ENCODE data around the gene MCTP2. TPM values are rescaled to one million over a fixed set of nuclear protein-coding genes. Genes with fewer than 3 reads are reported as not detected.

MCTP2 gene
- total RNA-seq, 1 experiment from 2014 or later = 0.19 TPM

GRCh38 chr15:94231723-94232468 is 535 bp downstream of the MCTP2 start:
- intact Hi-C loops (cut with micrococcal nuclease; ENCODE audit: unreplicated experiment) = no loop called here
- DNase-seq (ENCODE audit: low spot score) = no peak
- Histone ChIP-seq H3K4me1 (ENCODE audit: insufficient read depth, low read length, poor library complexity, severe bottlenecking) (no peaks in the 10 kb centered on the region), H3K9me3 (ENCODE audit: low read depth, low read length, poor library complexity, severe bottlenecking) (no peaks in the 10 kb centered on the region), H3K27me3 (replicated peaks; ENCODE audit: insufficient read depth, low read depth, low read length, poor library complexity) (peaks cover 21% of the 10 kb centered on the region), H3K27ac (ENCODE audit: low read depth, low read length, poor library complexity, severe bottlenecking) (no peak overlapping the region), H3K36me3 (ENCODE audit: insufficient read depth, low read length, poor library complexity, severe bottlenecking) (no peaks in the 10 kb centered on the region), H3K4me3 (ENCODE audit: low read depth, low read length, poor library complexity, severe bottlenecking) (peak overlapping the region; percentile 45)
- no peak for TF ChIP-seq EZH2 (IDR thresholded peaks at IDR 0.05; ENCODE audit: borderline replicate concordance, low read depth, low read length, poor library complexity, severe bottlenecking)
- TF ChIP-seq, protein P1, sequence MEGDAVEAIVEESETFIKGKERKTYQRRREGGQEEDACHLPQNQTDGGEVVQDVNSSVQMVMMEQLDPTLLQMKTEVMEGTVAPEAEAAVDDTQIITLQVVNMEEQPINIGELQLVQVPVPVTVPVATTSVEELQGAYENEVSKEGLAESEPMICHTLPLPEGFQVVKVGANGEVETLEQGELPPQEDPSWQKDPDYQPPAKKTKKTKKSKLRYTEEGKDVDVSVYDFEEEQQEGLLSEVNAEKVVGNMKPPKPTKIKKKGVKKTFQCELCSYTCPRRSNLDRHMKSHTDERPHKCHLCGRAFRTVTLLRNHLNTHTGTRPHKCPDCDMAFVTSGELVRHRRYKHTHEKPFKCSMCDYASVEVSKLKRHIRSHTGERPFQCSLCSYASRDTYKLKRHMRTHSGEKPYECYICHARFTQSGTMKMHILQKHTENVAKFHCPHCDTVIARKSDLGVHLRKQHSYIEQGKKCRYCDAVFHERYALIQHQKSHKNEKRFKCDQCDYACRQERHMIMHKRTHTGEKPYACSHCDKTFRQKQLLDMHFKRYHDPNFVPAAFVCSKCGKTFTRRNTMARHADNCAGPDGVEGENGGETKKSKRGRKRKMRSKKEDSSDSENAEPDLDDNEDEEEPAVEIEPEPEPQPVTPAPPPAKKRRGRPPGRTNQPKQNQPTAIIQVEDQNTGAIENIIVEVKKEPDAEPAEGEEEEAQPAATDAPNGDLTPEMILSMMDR (conservative IDR thresholded peaks at IDR 0.05; ENCODE audit: low read depth, low read length) = no peak
- BruUV-seq (replicated peaks) = no TSS peak
- ChIA-PET CTCF (interaction anchor here (0.5 kb wide), 1 partner anchor 99 kb away, joined by 15 read pairs; no protein-coding TSS in a partner anchor), POLR2A (ENCODE audit: low non-redundant PET) (no interaction called here)

- POLR2A ChIA-PET (ENCODE audit: low non-redundant PET) = no interaction called here
- no peak overlapping the region for H3K27ac ChIP-seq (ENCODE audit: low read depth, low read length, poor library complexity, severe bottlenecking)
- intact Hi-C loops (cut with micrococcal nuclease; ENCODE audit: unreplicated experiment) = no loop called here
- H3K4me3 ChIP-seq (ENCODE audit: low read depth, low read length, poor library complexity, severe bottlenecking) = no peak overlapping the region
- TF ChIP-seq EZH2 (IDR thresholded peaks at IDR 0.05; ENCODE audit: borderline replicate concordance, low read depth, low read length, poor library complexity, severe bottlenecking) = no peak
- TF ChIP-seq, protein P1 (conservative IDR thresholded peaks at IDR 0.05; ENCODE audit: low read depth, low read length) = no peak
- CTCF ChIA-PET = no interaction called here
- no TSS peak for BruUV-seq (replicated peaks)
- DNase-seq (ENCODE audit: low spot score) = no peak
- H3K4me1 ChIP-seq (ENCODE audit: insufficient read depth, low read length, poor library complexity, severe bottlenecking) = no peaks in the 10 kb centered on the region
- H3K9me3 ChIP-seq (ENCODE audit: low read depth, low read length, poor library complexity, severe bottlenecking) = no peaks in the 10 kb centered on the region
- peaks cover 21% of the 10 kb centered on the region for H3K27me3 ChIP-seq (replicated peaks; ENCODE audit: insufficient read depth, low read depth, low read length, poor library complexity)
- H3K36me3 ChIP-seq (ENCODE audit: insufficient read depth, low read length, poor library complexity, severe bottlenecking) = no peaks in the 10 kb centered on the region
These were observed 2.1 kb downstream of the MCTP2 start for GRCh38 chr15:94233441-94233840.

GRCh38 chr15:94234300-94234699 is 2.9 kb downstream of the MCTP2 start:
- DNase-seq (ENCODE audit: low spot score) = no peak
- Histone ChIP-seq H3K27me3 (replicated peaks; ENCODE audit: insufficient read depth, low read depth, low read length, poor library complexity) (peaks cover 21% of the 10 kb centered on the region), H3K9me3 (ENCODE audit: low read depth, low read length, poor library complexity, severe bottlenecking) (no peaks in the 10 kb centered on the region), H3K36me3 (ENCODE audit: insufficient read depth, low read length, poor library complexity, severe bottlenecking) (no peaks in the 10 kb centered on the region), H3K4me1 (ENCODE audit: insufficient read depth, low read length, poor library complexity, severe bottlenecking) (no peaks in the 10 kb centered on the region), H3K4me3 (ENCODE audit: low read depth, low read length, poor library complexity, severe bottlenecking) (no peak overlapping the region), H3K27ac (ENCODE audit: low read depth, low read length, poor library complexity, severe bottlenecking) (no peak overlapping the region)
- POLR2A ChIA-PET (ENCODE audit: low non-redundant PET) = no interaction called here
- no peak for TF ChIP-seq EZH2 (IDR thresholded peaks at IDR 0.05; ENCODE audit: borderline replicate concordance, low read depth, low read length, poor library complexity, severe bottlenecking)
- TF ChIP-seq, protein P1 (conservative IDR thresholded peaks at IDR 0.05; ENCODE audit: low read depth, low read length) = no peak
- no TSS peak for BruUV-seq (replicated peaks)
- intact Hi-C loops (cut with micrococcal nuclease; ENCODE audit: unreplicated experiment) = no loop called here
- CTCF ChIA-PET = no interaction called here
